GM21723 (cell line): ENCODE measurements around the gene TMEM80.
"Not testable (repeated sequence)": the region's sequence is repeated elsewhere in the genome, so short reads cannot be mapped to it uniquely, and the experiment has no call there.

Source experiments
- ATAC-seq: cut with Tn5 transposase; IDR thresholded peaks from one replicate; pipeline ENCODE4 v1.9.1; 2021; ENCODE audit warnings: mild to moderate bottlenecking, moderate library complexity; ENCODE audit not compliant: unreplicated experiment

TMEM80 gene

DNA sequence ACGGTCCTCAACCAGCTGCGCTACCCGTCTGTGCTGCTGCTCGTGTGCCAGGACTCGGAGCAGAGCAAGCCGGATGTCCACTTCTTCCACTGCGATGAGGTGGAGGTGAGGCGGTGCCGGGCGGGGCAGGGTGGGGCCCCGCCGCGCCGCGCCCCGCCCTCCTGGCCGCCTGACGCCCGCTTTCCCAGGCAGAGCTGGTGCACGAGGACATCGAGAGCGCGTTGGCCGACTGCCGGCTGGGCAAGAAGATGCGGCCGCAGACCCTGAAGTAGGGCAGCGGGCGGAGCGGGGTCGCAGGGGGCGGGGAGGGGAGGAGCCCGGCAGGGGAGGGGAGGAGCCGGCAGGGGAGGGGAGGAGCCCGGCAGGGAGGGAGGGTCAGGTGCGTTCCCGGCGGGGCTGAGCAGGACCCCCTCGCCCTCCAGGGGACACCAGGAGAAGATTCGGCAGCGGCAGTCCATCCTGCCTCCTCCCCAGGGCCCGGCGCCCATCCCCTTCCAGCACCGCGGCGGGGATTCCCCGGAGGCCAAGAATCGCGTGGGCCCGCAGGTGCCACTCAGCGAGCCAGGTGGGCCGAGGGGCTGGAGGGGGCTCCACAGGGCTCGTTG lies 25.1 kb downstream of the TMEM80 start:
- no peak for ATAC-seq

DNA sequence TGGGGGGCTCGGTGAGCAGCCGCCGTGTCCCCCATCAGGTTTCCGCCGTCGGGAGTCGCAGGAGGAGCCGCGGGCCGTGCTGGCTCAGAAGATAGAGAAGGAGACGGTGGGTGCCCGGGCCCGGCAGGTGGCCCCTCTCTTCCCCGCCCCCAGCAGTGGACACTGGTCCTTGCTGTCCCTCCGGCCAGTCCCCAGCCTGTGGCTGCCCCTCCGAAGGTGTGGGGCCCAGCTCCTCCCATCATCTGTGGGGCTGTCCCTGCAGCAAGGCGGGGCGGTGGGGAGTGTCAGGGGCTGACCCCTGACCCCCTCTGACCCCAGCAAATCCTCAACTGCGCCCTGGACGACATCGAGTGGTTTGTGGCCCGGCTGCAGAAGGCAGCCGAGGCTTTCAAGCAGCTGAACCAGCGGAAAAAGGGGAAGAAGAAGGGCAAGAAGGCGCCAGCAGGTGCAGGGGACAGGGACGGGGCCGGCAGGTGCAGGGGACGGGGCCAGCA lies 25.7 kb downstream of the TMEM80 start:
- ATAC-seq: no peak

DNA sequence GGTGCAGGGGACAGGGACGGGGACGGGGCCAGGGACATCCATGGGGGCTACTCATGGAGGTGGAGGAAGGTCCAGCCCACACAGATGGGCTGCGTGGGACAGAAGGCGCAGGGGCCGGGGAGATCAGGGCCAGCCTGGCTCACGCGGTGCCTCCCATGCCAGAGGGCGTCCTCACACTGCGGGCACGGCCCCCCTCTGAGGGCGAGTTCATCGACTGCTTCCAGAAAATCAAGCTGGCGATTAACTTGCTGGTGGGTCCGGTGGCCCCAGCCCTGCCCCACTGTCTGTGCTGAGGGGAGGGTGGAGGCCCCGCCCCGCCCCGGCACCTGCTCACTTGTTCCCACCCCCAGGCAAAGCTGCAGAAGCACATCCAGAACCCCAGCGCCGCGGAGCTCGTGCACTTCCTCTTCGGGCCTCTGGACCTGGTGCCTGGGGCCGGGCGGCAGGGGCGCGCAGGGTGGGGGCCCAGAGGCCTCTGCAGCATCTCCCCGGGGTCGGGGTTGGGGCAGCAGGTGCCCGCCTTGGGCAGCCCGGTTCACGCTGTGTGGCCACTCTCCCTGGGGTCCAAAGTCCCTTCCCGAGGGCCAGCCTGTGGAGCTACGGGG lies 26.2 kb downstream of the TMEM80 start:
- no peak for ATAC-seq

DNA sequence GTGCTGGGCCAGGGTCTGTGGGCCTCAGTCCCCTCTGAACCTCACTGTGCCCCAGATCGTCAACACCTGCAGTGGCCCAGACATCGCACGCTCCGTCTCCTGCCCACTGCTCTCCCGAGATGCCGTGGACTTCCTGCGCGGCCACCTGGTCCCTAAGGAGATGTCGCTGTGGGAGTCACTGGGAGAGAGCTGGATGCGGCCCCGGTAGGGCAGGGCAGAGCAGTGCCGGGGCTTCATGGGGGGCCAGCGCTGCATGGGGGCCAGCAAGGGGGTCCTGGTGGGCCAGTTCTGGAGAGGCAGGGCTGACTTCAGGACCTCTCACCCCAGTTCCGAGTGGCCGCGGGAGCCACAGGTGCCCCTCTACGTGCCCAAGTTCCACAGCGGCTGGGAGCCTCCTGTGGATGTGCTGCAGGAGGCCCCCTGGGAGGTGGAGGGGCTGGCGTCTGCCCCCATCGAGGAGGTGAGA lies 26.8 kb downstream of the TMEM80 start:
- ATAC-seq: no peak

DNA sequence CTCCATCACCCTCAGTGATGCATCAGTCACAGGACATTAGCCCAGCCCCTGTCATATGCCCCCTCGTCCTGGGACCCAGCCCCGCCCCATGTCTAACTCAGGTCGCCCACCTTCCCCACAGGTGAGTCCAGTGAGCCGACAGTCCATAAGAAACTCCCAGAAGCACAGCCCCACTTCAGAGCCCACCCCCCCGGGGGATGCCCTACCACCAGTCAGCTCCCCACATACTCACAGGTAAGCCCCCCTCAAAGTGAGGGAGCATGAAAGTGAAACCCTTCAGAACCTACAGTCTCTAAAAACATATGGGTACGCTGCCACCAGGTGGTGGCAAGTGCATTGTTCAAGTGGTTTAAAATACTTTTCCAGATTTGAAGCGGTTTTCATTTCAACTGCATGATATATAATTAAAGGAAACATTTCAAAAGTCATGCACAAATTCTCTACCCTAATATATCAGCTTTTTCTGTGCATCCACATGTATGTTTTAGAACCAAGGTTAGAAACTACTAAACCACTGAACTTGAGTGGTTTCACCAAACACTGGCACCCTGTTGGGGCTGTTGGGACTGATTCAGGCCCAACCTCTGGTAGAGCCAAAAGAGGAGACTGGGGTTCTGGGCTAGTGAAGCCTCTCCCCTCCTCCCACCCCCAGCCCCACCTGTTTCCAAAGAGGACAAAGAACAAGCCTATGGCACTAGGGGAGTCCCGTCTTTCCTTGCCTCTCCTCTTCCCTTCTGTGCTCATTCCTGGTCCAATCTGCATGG lies 27.7 kb downstream of the TMEM80 start:
- ATAC-seq: no peak

DNA sequence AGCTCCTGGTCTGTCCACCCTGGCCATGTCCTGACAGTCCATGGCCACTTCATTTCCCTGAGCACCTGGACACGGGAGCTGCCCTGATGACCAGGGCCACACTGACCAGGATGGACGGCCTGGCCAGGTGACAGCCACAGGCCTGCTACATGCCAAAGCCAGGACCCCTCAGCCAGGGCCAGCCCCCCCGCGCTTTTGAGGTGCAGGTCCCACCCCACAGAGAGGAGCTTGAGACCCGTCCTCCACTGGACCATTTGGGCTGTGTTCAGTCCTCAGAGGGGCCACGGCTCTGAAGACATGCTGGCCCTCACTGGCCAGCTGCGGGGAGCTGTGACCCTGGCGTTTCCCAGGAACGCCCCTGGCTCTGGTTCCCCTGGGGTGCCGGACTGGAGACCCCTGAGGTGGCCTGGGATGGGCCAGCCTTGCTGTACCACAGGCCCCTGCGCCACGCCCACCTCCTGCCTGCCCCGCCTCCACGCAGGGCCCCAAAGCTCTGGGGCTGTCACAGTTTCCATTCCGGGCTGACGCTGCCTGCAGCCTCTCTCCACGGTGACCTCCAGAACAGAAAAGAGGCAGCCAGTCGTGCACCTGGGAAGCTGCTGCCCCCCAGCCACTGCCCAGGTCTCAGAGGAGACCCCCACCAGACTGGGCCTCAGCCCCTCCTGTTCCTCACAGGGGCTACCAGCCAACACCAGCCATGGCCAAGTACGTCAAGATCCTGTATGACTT lies 28.6 kb downstream of the TMEM80 start:
- ATAC-seq: no peak

DNA sequence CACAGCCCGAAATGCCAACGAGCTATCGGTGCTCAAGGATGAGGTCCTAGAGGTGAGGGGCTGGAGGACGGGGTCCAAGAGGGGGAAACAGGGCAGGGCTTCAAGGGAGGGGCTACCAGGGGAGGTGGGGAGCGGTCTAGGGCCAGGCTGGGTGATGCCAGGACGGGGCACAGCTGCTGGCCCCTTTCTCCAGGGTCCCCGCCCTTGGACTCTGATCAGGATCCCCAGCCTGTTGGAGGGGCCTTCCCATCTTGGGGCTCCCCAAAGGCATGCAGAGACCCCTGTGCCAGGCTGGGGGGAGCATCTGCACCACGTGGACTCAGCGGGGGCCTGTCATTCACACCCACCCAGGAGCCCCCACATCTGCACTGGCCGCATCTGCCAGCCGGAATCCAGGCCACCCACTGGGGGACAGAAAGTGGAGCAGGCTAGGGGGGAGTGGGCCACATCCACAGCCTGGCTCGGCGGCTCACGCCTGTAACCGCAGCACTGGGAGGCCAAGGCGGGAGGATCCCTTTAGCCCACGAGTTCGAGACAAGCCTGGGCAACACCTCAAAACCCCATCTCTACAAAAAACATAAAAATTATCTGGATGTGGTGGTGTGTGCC lies 29.3 kb downstream of the TMEM80 start:
- ATAC-seq: no peak

DNA sequence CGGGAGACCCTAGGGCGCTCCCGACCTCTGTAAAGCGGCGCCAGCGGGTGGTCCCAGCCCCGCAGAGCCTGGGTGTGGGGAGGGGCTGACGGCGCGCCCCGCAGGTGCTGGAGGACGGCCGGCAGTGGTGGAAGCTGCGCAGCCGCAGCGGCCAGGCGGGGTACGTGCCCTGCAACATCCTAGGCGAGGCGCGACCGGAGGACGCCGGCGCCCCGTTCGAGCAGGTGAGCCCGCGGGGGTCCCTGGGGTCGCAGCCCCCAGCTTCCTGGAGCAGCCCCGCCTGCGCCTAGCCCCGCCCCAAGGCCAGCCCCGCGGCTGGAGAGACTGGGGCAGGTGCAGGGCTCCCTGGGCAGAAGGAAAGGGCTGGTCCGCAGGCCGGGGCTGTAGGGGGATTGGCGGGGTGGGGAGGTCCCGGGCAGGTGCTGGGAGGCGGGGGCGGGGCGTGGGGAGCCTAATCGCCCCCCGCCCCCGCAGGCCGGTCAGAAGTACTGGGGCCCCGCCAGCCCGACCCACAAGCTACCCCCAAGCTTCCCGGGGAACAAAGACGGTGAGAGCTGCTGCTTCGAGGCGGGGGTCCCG lies 30.1 kb downstream of the TMEM80 start:
- no peak for ATAC-seq

DNA sequence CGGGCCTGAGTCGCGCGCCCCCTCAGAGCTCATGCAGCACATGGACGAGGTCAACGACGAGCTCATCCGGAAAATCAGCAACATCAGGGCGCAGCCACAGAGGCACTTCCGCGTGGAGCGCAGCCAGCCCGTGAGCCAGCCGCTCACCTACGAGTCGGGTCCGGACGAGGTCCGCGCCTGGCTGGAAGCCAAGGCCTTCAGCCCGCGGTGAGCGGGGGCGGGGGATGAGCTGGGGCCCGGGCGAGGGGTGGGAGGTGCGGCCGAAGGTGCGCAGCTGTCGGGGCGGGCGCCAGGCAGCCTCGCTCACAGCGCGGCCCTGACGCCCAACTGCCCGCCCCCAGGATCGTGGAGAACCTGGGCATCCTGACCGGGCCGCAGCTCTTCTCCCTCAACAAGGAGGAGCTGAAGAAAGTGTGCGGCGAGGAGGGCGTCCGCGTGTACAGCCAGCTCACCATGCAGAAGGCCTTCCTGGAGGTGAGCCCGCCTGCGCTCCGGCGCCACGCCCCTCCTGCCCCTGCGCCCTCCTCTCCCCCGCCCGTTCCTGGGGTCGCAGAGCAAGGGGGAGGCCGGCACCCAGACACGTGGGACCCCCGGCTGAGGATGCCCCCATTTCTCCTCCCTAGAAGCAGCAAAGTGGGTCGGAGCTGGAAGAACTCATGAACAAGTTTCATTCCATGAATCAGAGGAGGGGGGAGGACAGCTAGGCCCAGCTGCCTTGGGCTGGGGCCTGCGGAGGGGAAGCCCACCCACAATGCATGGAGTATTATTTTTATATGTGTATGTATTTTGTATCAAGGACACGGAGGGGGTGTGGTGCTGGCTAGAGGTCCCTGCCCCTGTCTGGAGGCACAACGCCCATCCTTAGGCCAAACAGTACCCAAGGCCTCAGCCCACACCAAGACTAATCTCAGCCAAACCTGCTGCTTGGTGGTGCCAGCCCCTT lies 30.9 kb downstream of the TMEM80 start:
- ATAC-seq: no peak

DNA sequence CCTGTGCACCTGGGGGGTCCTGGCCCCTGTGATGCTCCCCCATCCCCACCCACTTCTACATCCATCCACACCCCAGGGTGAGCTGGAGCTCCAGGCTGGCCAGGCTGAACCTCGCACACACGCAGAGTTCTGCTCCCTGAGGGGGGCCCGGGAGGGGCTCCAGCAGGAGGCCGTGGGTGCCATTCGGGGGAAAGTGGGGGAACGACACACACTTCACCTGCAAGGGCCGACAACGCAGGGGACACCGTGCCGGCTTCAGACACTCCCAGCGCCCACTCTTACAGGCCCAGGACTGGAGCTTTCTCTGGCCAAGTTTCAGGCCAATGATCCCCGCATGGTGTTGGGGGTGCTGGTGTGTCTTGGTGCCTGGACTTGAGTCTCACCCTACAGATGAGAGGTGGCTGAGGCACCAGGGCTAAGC lies 31.7 kb downstream of the TMEM80 start:
- no peak for ATAC-seq

DNA sequence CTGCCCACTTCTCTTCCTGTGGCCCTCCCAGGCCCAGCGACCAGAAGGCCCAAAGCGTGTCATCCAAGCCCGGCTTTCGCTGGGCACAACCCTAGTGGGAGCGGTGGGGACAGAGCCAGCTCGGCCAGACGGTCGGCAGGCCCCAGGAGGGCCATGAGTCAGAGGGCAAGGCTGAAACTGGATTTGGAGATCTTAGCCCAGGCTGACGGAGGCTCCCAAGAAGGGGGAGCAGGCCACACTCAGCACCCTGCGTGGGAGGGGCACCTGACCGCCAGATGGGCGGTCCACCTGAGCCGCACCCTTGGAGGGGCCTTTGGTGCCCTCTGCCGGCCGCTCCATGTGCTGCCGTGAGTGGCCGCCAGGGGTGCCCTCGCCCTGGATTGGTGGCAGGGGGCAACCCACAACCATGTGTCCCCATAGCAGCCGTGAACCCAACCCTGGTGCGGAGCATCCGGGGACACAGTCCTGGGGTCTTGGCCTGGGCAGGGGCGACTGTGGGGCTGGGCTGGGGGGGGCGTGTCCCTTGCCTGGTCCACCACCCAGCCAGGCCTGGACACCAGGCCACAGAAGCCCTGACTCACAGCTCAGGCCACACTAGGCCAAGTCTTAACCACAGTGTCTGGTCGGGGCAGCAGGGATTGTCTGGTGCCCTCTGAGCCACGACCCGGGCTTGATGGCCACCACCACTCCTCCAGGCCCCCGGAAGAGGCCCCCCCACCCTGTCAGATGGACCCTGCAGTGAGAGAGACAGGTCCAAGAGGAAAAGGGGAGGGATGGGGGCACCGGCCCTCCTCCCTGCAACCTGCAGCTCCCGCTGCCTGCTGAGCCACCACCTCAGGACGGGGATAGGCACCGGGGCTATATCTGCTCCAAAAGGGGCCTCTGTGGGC lies 32.5 kb downstream of the TMEM80 start:
- ATAC-seq: peak; percentile 53

DNA sequence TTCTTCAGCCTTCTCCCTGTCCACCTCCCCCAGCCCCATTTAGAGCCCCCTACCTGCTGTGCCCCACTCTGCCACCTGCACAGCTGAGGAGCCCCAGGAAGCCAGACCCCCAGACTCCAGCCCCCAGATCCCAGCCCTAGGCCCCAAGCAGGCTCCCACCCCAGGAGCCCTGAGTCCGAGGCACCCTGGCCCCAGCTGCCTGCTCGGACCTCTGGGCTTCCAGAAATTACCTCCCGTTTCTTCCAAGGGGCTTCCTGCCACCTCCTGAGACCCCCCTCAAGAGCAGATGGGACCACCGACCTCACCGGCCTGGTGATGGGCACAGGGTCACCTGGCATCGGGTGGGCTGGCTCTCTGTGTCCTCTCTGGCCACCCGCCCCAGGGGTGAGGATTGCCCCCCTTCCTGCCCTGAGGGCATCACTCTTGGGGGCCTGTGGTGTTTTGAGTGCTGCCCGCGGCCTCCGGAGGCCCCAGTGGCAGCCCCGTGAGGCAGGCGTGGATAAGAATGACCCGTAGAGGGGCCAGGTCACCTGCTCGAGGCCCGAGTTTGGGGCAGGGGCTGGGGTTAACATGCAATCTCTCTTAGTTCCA lies 33.4 kb downstream of the TMEM80 start:
- ATAC-seq: no peak

DNA sequence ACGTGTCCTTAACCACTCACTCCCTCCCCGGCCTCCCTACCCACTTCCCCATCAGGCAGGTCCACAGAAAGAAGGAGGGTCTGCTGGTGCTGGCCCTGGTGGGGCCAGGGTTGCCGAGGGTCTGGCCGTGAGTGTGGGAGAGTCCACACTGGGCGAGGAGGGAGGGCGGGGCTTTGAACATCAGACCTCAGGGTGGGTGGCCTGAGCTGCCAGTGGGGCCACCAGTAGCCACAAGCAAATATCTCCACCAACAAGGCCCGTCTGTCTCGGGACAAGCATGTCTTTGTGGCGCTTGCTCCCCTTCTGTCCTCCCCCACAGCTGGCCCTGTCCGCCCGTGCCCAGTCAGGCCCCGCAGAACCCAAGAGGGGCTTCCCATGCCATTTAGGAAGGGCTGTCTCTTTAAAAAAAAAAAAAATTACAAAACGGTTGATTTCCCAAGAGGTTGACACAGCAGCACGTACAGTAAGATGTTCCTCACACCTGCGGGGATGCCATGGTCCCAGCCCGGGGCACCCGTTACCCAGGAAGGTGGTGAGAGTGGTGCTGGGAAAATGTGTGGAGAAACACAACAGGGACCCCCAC lies 34.0 kb downstream of the TMEM80 start:
- ATAC-seq: no peak

DNA sequence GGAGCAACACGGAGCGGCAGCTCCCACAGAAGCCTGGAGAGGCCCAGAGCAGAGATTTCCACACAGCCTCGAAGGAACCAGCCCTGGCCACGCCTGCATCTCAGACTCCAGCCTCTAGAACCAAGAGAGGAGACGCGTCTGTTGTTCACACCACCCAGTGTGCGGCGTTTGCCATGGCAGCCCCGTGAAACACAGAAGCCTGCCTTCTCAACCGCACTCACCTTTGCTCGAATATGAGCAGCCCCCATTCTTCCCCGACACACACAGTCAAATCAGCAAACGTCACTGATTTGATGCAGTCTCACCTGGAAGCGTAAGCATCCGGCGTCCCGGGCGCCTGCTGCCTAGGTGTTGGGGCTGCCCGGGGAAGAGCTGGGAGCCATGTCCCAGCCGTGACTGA lies 37.5 kb downstream of the TMEM80 start:
- no peak for ATAC-seq

DNA sequence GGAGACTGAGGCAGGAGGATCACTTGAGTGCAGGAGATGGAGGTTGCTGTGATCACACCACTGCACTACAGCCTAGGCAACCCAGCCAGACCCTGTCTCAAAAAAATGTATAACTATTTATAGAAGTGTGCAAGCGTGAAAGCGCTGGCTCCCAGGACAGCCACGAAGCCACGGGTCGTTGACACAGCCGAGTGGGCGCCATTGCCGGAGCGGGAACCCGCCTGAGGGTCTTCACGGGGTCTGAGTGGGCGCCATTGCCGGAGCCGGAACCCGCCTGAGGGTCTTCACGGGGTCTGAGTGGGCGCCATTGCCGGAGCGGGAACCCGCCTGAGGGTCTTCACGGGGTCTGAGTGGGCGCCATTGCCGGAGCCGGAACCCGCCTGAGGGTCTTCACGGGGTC lies 38.9 kb downstream of the TMEM80 start:
- not testable (repeated sequence) for ATAC-seq

DNA sequence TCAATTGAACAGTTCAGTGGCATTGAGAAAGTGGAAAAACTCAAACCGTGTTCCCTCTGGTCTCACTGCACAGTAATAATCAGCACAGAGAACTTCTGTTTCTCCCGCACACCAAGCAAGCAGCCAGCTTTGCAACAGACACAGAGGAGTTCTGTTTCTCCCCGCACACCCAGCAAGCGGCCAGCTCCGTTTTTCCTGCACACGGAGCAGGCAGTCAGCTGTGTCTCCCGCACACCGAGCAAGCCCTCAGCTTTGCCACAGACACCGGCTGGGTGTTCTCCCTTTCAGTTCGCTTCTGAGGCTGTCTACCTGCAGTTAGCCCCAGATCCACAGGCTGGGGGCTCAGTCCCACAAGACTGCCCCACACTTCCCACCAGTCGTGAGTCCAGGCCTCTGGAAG lies 41.8 kb downstream of the TMEM80 start:
- ATAC-seq: no peak

DNA sequence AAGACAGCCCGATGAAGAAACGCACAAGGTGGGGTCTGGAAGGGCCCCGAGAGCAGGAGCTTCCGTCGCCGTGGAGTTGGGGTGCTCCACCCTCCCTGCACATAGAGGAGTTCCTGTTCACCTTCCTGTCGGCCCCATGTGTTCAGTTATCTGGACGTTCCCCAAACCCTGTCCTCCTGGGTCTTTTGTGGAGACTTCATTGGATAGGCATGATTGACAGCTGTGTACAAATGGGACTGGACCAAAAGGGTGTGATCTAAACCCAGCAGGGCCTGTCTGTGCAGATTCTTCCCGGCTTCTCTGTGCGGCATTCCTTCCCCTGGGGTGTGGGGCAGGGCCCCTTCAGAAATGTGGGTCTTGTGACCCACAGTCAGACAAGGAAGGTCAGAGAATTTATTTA lies 42.3 kb downstream of the TMEM80 start:
- ATAC-seq: not testable (repeated sequence)

DNA sequence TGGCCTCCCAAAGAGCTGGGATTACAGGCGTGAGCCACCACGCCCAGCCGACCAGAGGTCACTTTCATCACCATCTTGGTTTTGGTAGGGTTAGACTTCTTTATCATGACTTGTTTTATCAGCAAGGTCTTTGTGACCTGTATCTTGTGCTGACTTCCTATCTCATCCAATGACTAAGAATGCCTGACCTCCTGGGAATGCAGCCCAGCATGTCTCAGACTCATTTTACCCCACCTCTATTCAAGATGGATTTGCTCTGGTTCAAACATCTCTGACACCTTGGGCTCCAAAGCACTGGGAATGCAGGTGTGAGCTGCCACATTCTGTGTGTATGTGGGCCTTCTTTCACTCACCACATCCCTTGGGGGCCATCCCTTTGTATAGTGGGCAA lies 46.5 kb downstream of the TMEM80 start:
- ATAC-seq: no peak
